Astrocyte of the spinal cord (primary cell): ENCODE measurements around the gene MYADML2.

Experiments
- DNase-seq: peaks from one replicate; pipeline ENCODE4 v3.0.0; 2011; ENCODE audit warnings: low read depth, low spot score
- H3K4me3 ChIP-seq: 2 replicates; pipeline ENCODE4 v1.5.1; 2011; ENCODE audit warnings: low read depth, mild to moderate bottlenecking, low read length, moderate library complexity
- in situ Hi-C: cut with HindIII; loops from 2 replicates; pipeline ENCODE4 v1.10.0; 2017; ENCODE audit warnings: low sequenced_read_pairs
- TF ChIP-seq, protein P1 (sequence below): IDR thresholded peaks from 2 replicates; pipeline ENCODE4 v1.5.1; 2012; ENCODE audit warnings: low read depth, mild to moderate bottlenecking, low read length, inconsistent platforms

The MYADML2 gene

DNA sequence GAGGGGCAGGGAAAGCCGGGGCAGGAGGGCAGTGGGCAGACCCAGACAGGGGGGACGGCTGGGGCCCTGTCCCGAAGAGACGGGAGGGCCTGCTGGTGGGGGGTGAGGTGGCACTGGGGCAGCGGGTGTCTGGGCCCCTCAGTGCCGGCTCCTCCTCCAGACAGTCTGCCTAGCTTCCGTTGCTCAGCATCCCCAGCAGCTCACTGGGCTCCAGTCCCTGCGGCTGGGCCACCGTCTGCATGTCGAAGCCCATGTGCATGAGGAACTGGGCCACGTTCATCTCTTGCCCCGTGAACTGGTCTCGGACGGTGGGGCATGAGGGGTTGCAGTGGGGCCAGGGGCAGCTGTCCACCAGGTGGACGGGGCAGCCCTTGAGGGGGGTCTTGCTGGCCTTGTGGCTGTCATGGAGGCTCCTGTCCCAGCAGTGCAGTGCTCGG lies 5.8 kb upstream of the MYADML2 start:
- no peak for DNase-seq
- in situ Hi-C loops, result no loop called here
- TF ChIP-seq, protein P1, sequence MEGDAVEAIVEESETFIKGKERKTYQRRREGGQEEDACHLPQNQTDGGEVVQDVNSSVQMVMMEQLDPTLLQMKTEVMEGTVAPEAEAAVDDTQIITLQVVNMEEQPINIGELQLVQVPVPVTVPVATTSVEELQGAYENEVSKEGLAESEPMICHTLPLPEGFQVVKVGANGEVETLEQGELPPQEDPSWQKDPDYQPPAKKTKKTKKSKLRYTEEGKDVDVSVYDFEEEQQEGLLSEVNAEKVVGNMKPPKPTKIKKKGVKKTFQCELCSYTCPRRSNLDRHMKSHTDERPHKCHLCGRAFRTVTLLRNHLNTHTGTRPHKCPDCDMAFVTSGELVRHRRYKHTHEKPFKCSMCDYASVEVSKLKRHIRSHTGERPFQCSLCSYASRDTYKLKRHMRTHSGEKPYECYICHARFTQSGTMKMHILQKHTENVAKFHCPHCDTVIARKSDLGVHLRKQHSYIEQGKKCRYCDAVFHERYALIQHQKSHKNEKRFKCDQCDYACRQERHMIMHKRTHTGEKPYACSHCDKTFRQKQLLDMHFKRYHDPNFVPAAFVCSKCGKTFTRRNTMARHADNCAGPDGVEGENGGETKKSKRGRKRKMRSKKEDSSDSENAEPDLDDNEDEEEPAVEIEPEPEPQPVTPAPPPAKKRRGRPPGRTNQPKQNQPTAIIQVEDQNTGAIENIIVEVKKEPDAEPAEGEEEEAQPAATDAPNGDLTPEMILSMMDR, result no peak
- H3K4me3 ChIP-seq, result no peak overlapping the region

DNA sequence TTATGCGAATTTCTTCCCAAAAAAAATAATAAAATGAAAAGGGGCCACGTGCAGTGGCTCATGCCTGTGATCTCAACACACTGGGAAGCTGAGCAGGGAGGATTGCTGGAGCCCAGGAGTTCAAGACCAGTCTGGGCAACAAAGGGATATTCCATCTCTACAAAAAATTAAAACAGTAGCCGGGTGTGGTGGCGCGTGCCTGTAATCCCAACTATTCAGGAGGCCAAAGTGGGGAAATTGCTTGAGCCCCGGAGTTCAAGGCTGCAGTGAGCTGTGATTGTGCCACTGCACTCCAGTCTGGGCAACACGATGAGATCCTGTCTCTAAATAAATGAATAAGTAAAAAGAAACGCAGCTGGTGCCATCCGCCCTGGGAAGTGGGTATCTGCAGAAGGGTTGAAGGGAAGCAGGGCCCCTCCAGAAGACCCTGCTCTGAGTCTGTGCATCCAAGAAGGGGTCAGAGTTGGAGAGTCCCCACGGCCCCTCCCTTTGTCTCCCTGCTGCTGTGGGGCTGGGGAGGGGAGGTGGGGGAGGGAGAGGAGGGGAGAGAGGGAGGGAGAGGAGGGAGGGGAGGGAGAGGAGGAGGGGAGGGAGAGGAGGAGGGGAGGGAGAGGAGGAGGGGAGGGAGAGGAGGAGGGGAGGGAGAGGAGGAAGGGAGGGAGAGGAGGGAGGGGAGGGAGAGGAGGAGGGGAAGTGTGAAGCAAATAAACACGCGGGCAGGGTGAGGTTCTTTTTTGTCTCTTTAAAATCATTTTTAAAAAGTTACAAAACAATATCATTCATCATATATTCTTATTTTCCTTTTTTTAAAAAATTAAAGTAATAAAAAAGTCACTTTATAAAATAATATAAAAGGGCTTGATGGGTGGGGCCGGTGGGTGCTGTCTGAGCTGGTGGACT lies 5.0 kb upstream of the MYADML2 start:
- in situ Hi-C loops, result no loop called here
- no peak overlapping the region for H3K4me3 ChIP-seq
- TF ChIP-seq, protein P1, result no peak
- no peak for DNase-seq

DNA sequence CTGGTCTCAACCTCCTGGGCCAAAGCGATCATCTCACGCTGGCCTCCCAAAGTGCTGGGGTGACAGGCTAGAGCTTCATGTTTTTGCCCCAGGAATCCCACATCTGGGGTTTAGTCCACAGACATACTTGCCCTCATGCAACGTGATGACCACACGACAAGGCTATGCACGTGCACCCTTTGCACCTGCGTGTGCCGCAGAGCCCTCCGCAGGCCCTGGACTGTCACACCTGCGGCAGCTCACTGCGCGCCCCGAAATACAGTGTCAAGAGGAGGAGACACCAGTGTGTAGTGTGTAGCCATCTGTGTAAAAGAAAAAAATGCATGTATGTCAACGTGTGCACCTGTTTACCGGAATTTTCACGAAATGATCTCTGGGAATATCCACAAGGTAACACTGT lies 3.5 kb upstream of the MYADML2 start:
- in situ Hi-C loops, result no loop called here

DNA sequence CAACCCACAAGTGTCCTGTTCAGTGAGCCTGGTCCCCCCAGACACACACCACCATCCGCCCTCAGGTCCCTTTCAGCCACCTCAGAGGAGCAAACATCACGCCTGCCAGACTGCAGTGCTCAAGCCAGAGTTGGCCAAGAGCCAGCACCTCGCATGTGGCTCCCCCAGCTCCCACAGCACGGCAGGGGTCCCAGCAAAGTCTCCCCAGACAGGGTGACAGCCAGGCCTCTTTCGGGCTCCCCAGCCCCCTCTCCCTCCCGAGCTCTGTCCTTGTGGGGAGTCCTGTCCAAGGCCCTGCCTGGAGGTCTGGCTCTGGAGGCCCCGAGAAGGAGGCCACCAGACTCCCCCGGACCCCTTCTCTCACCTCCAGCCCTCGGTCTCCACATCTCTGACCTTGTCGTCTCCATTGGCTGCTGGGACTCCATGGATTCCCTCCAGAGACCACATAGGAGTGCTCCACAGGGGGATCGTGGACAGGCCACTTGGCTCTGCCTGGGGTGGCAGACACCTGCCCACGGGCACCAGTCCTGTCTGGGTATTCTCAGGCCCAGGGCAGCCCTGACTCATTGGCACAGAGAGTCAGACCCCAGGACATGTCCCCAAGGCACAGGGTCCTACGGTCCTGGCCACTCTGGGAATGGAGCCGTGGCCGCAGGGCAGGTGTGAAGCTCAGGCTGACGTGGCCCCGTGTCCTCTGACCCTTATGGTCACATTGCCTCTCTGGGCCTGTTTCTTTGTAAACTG lies 1.8 kb upstream of the MYADML2 start:
- TF ChIP-seq, protein P1, result no peak
- in situ Hi-C loops, result no loop called here

More for the DNA sequence above, 3.5 kb upstream of the MYADML2 start:
- TF ChIP-seq, protein P1, result no peak
- H3K4me3 ChIP-seq, result no peak overlapping the region
- no peak for DNase-seq

DNA sequence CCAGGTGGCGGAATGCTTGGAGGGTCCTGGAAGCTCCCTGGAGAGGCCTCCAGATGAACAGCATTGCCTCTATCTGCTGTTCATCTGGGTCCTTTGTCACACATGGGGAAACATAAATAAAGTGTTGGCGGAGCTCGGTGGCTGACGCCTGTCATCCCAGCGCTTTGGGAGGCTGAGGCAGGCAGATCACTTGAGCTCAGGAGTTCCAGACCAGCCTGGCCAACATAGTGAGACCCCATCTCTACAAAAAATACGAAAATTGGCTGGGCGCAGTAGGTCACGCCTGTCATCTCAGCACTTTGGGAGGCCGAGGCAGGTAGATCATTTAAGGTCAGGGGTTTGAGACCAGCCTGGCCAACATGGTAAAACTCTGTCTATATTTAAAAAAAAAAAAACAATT lies 2.2 kb downstream of the MYADML2 start:
- no peak overlapping the region for H3K4me3 ChIP-seq
- DNase-seq, result no peak
- TF ChIP-seq, protein P1, result no peak
- in situ Hi-C loops, result no loop called here

More for the DNA sequence above, 1.8 kb upstream of the MYADML2 start:
- no peak overlapping the region for H3K4me3 ChIP-seq
- no peak for DNase-seq

DNA sequence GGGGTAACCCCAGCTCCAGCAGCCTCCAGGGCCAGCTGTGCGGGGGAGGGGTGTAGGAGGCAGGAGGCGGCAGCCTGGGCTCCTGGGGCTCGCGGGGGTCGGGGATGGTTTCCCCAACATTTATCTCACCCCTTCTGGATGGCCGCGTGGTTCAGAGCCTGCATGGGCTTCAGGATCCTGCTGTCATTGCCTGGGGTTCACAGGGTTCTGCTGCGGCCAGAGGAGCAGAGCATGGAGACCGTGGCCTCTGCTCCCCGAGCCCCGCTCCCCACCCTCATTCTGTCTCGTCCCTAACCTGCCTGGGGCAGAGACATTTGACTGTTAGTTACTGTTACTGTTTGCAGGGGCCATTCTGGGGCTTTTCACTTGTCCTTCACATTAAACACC lies 4.9 kb downstream of the MYADML2 start:
- TF ChIP-seq, protein P1, result no peak
- no peak for DNase-seq
- in situ Hi-C loops, result no loop called here

More for the DNA sequence above, 4.9 kb downstream of the MYADML2 start:
- H3K4me3 ChIP-seq, result no peak overlapping the region
